PC-9 (cell line): ENCODE data around the gene PVALB. TPM values are rescaled to one million over a fixed set of nuclear protein-coding genes. Genes with fewer than 3 reads are reported as not detected.

ENCODE experiments used
- BruUV-seq: library from RNA; stranded (reverse); fragments of 400-500 nt; replicated peaks from 2 replicates; lab custom pipeline; 2021; lab: Mats Ljungman, UMichigan
- CTCF ChIA-PET: fragments of 300-600 bp; sonication (Branson Sonifier 250); formaldehyde crosslinking; loops from one replicate; lab custom pipeline; 2022; ENCODE audit warnings: antibody characterized with exemption; lab: Charles Lee
- POLR2A ChIA-PET: fragments of 300-600 bp; sonication (Branson Sonifier 250); formaldehyde crosslinking; loops from one replicate; lab custom pipeline; 2022; ENCODE audit warnings: antibody characterized with exemption; ENCODE audit not compliant: unreplicated experiment; lab: Charles Lee
- DNase-seq, 2 experiments: peaks; one replicate each; pipeline versions ENCODE4 v3.0.0 to v3.0.0-alpha.2; 2015 to 2022; ENCODE audit warnings: mixed read lengths in 1 of 2
- H2AFZ ChIP-seq: fragments of 200-600 bp; sonication (generic); 2 replicates; pipeline ENCODE4 v1.8.1; 2017; ENCODE audit warnings: antibody characterized with exemption
- H3F3A ChIP-seq: fragments of 200-600 bp; sonication (generic); 2 replicates; pipeline ENCODE4 v1.8.1; 2017; ENCODE audit warnings: antibody characterized with exemption, mild to moderate bottlenecking, low read depth; ENCODE audit not compliant: insufficient read depth
- H3K27ac ChIP-seq: fragments of 200-600 bp; sonication (generic); 2 replicates; pipeline ENCODE4 v1.6.1; 2016; ENCODE audit warnings: mixed run types
- H3K27me3 ChIP-seq: fragments of 200-600 bp; sonication (generic); 2 replicates; pipeline ENCODE4 v1.6.1; 2016; ENCODE audit warnings: low read depth, mixed run types; ENCODE audit not compliant: insufficient read depth
- H3K36me3 ChIP-seq: fragments of 200-600 bp; sonication (generic); 2 replicates; pipeline ENCODE4 v1.6.1; 2016; ENCODE audit warnings: low read depth, mixed run types
- H3K4me1 ChIP-seq: fragments of 200-600 bp; sonication (generic); replicated peaks from 2 replicates; pipeline ENCODE4 v1.6.1; 2016; ENCODE audit warnings: mixed run types; ENCODE audit not compliant: insufficient read depth
- H3K4me2 ChIP-seq: fragments of 200-600 bp; sonication (generic); 2 replicates; pipeline ENCODE4 v1.6.1; 2017; ENCODE audit warnings: mixed run types
- H3K4me3 ChIP-seq: fragments of 200-600 bp; sonication (generic); 2 replicates; pipeline ENCODE4 v1.6.1; 2016; ENCODE audit warnings: mixed run types
- H3K79me2 ChIP-seq: fragments of 200-600 bp; sonication (generic); 2 replicates; pipeline ENCODE4 v1.6.1; 2017; ENCODE audit warnings: low read depth, mixed run types
- H3K9me2 ChIP-seq: fragments of 200-600 bp; sonication (generic); 2 replicates; pipeline ENCODE4 v1.8.1; 2017; ENCODE audit warnings: mild to moderate bottlenecking; ENCODE audit not compliant: insufficient read depth
- H3K9me3 ChIP-seq: fragments of 200-600 bp; sonication (generic); 2 replicates; pipeline ENCODE4 v1.8.1; 2016; ENCODE audit warnings: low read depth; ENCODE audit not compliant: insufficient read depth
- H4K20me1 ChIP-seq: fragments of 200-600 bp; sonication (generic); 2 replicates; pipeline ENCODE4 v1.8.1; 2017; ENCODE audit not compliant: insufficient read depth
- EZH2 ChIP-seq: fragments of 200-600 bp; sonication (generic); IDR thresholded peaks from 2 replicates; pipeline ENCODE4 v1.8.0; 2017; ENCODE audit warnings: antibody characterized with exemption, low read depth
- intact Hi-C: fragments of 100-400 bp; cut with micrococcal nuclease; formaldehyde crosslinking; loops from one replicate; pipeline ENCODE4 v1.10.0; 2022; ENCODE audit not compliant: unreplicated experiment
- total RNA-seq: library from RNA; stranded (reverse); gene quantifications from 2 replicates; pipeline ENCODE4 v1.2.3, GENCODE V29; 2021
- TF ChIP-seq, protein P1 (sequence below): fragments of 200-600 bp; sonication (generic); conservative IDR thresholded peaks from 2 replicates; pipeline ENCODE4 v1.6.1; 2017; ENCODE audit warnings: mixed run types, antibody characterized with exemption, mild to moderate bottlenecking, moderate library complexity

PVALB gene
- total RNA-seq, 1 experiment from 2014 or later = not detected

DNA sequence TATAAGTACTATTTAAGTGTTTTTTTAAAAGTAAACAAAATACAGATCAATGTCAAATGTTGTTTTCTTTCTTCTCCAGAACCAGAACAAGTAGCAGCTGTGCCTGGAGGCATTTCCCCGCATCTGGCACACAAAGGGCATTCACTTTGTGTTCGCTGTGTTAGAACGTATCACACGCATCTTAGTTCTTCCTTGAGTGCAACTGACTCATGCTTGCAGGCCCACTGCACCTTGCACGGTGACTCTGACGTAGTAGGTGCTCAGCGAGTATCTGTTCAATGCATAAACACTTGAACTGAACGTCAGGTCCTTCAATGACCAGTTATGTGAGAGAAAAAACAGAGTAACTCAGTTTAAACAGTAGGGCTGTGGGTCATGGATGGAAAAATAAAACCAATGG lies 44.4 kb downstream of the PVALB start:
- H3F3A ChIP-seq = no peaks in the 10 kb centered on the region
- no peak for DNase-seq
- no peaks in the 10 kb centered on the region for H3K9me2 ChIP-seq
- no peaks in the 10 kb centered on the region for H3K9me3 ChIP-seq
- H3K36me3 ChIP-seq = no peaks in the 10 kb centered on the region
- H2AFZ ChIP-seq = no peak overlapping the region
- no TSS peak for BruUV-seq
- no peaks in the 10 kb centered on the region for H4K20me1 ChIP-seq
- no peak overlapping the region for H3K4me3 ChIP-seq
- peaks cover 13% of the 10 kb centered on the region for H3K4me1 ChIP-seq
- no peaks in the 10 kb centered on the region for H3K27me3 ChIP-seq
- no peaks in the 10 kb centered on the region for H3K79me2 ChIP-seq
- TF ChIP-seq, protein P1, sequence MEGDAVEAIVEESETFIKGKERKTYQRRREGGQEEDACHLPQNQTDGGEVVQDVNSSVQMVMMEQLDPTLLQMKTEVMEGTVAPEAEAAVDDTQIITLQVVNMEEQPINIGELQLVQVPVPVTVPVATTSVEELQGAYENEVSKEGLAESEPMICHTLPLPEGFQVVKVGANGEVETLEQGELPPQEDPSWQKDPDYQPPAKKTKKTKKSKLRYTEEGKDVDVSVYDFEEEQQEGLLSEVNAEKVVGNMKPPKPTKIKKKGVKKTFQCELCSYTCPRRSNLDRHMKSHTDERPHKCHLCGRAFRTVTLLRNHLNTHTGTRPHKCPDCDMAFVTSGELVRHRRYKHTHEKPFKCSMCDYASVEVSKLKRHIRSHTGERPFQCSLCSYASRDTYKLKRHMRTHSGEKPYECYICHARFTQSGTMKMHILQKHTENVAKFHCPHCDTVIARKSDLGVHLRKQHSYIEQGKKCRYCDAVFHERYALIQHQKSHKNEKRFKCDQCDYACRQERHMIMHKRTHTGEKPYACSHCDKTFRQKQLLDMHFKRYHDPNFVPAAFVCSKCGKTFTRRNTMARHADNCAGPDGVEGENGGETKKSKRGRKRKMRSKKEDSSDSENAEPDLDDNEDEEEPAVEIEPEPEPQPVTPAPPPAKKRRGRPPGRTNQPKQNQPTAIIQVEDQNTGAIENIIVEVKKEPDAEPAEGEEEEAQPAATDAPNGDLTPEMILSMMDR = no peak
- no peak for TF ChIP-seq EZH2
- ChIA-PET CTCF (no interaction called here), POLR2A (no interaction called here)
- no peak overlapping the region for H3K27ac ChIP-seq
- intact Hi-C loops = no loop called here
- no peak overlapping the region for H3K4me2 ChIP-seq

DNA sequence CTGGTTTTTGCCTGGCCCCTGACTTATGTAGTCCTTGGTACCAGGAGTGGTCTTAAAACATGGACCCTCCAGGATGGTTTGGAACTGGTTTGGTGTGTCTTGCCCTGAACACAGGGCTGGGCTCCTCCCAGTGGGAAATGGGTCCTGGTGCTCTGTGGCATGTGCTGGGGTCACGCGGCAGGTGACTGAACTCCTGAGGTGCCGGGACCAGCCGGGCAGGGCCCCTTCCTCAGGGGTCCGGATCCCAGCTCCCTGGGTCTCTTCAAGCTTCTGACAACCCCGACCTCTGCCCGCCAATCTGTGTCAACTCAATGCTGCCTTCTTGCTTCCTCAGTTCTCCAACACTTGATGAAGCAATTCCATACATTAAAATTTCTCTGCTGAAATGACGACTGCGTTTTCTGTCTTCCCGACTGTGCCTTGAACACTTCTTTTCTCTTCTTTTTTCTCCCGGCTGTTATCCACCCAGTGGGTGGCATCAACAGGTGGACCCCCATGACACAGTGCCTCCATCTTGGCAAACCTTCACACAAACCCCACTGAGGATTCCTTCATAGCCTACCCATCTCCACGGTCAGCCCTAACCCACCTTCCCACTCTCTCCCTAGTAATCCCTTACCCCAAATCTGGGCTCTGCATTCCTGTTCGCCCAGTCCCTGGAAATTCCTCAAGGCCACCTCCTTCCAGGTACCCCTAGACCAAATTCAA lies 45.3 kb downstream of the PVALB start:
- H3K4me3 ChIP-seq = no peak overlapping the region
- no peak overlapping the region for H3K27ac ChIP-seq
- ChIA-PET CTCF (interaction anchor here (0.5 kb wide), 1 partner anchor 210 kb away, joined by 3 read pairs; no protein-coding TSS in a partner anchor), POLR2A (no interaction called here)
- TF ChIP-seq, protein P1 = no peak
- H3K27me3 ChIP-seq = no peaks in the 10 kb centered on the region
- no peaks in the 10 kb centered on the region for H3F3A ChIP-seq
- BruUV-seq = no TSS peak
- DNase-seq = no peak
- no peaks in the 10 kb centered on the region for H4K20me1 ChIP-seq
- H3K79me2 ChIP-seq = no peaks in the 10 kb centered on the region
- H3K4me2 ChIP-seq = no peak overlapping the region
- intact Hi-C loops = no loop called here
- peaks cover 8% of the 10 kb centered on the region for H3K4me1 ChIP-seq
- no peaks in the 10 kb centered on the region for H3K36me3 ChIP-seq
- no peak overlapping the region for H2AFZ ChIP-seq
- H3K9me2 ChIP-seq = no peaks in the 10 kb centered on the region
- no peaks in the 10 kb centered on the region for H3K9me3 ChIP-seq

DNA sequence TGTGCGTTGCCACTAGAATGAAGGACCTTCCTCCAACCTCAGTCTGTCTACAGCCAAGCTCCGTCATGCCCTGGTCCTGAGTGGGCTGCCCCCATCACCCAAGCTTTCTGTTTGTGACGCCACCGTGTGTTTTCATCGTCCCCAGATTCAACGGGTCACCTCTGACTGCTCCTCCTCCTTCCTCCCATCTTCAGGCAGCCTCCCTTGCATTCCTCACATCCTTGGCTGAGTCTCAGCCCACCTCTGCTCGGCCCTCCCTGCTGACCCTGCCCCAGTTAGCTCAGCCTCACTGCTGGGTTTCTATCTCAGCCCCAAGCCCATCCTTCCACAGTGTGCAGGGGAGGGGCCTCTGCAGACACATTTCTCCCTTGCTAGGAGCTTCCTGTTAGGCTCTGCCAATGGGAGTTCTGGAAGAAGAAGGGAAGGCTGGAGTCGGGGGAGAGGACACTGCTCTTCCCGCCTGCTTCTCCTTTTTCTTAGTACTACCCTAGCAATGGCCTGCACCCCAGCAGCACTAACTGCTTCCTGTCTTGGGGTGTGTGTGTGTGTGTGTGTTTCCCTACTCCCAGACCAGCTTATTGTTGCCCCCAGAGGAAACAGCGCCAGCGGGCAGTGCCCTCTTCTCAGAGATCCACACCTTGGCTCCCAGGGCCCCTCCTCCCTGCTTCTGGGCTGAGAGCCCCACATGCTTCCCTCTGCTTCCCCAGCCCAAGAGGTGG lies 46.2 kb downstream of the PVALB start:
- no peaks in the 10 kb centered on the region for H3K9me3 ChIP-seq
- TF ChIP-seq, protein P1 = no peak
- TF ChIP-seq EZH2 = no peak
- peaks cover 8% of the 10 kb centered on the region for H3K4me1 ChIP-seq
- no TSS peak for BruUV-seq
- no peak overlapping the region for H3K27ac ChIP-seq
- no peaks in the 10 kb centered on the region for H3K27me3 ChIP-seq
- no peak overlapping the region for H3K4me2 ChIP-seq
- no peak for DNase-seq
- no peak overlapping the region for H3K4me3 ChIP-seq
- no peaks in the 10 kb centered on the region for H3K36me3 ChIP-seq
- no peak overlapping the region for H2AFZ ChIP-seq
- no peaks in the 10 kb centered on the region for H4K20me1 ChIP-seq
- intact Hi-C loops = no loop called here
- no peaks in the 10 kb centered on the region for H3K79me2 ChIP-seq
- CTCF ChIA-PET = no interaction called here
- H3K9me2 ChIP-seq = no peaks in the 10 kb centered on the region
- H3F3A ChIP-seq = no peaks in the 10 kb centered on the region
- POLR2A ChIA-PET = no interaction called here
